Psoas muscle (tissue), 8 donors: ENCODE results near the gene LYRM1. TPM values are rescaled to one million over a fixed set of nuclear protein-coding genes. Genes with fewer than 3 reads are reported as not detected.

Source experiments
- ATAC-seq, 4 donors: fragments of 200-7000 bp; cut with Tn5 transposase; one replicate each; pipeline ENCODE4 v1.9.1; 2020; ENCODE audit warnings: moderate library complexity in 3 of 4, mild to moderate bottlenecking in 2 of 4
- DNase-seq, 2 donors: peaks; one replicate each; pipeline ENCODE4 v3.0.0-alpha.2; 2020
- H3K27ac ChIP-seq: fragments of 200-600 bp; one replicate; pipeline ENCODE4 v1.8.0; 2022
- H3K27me3 ChIP-seq, 3 donors: fragments of 200-600 bp in 1 of 3; one replicate each; pipeline versions ENCODE4 v1.6.1 to v1.8.0; 2013 to 2022; ENCODE audit warnings: low read length in 2 of 3, mild to moderate bottlenecking in 2 of 3, moderate library complexity in 1 of 3; ENCODE audit not compliant: insufficient read depth in 3 of 3
- H3K36me3 ChIP-seq, 2 donors: fragments of 200-600 bp in 1 of 2; one replicate each; pipeline versions ENCODE4 v1.6.1 to v1.8.0; 2013 to 2022; ENCODE audit warnings: low read depth in 1 of 2, mild to moderate bottlenecking in 1 of 2, moderate library complexity in 1 of 2; ENCODE audit not compliant: insufficient read depth in 1 of 2
- H3K4me1 ChIP-seq: fragments of 200-600 bp; one replicate; pipeline ENCODE4 v1.8.0; 2022
- H3K4me3 ChIP-seq: fragments of 200-600 bp; one replicate; pipeline ENCODE4 v1.8.0; 2022; ENCODE audit warnings: mild to moderate bottlenecking
- H3K9me3 ChIP-seq: fragments of 200-600 bp; one replicate; pipeline ENCODE4 v1.8.0; 2022
- CTCF ChIP-seq: fragments of 200-600 bp; IDR thresholded peaks from one replicate; pipeline ENCODE4 v1.8.0; 2022; ENCODE audit warnings: antibody characterized with exemption
- WGBS, 3 donors: extraction: QIAGEN DNeasy Blood & Tissue Kit; methylation state at CpG; one replicate each; pipeline versions ENCODE4 v1.1.6 to v1.1.7; 2013; 5-methylcytosine and 5-hydroxymethylcytosine counted together
- intact Hi-C, 2 donors: fragments of 100-400 bp; cut with DNase I; formaldehyde crosslinking; loops; one replicate each; pipeline versions ENCODE4 v1.11.0 to v1.14.2; 2022
- polyA plus RNA-seq, 3 donors: library from polyadenylated mRNA; stranded (reverse); fragments of 200-250 nt; gene quantifications; one replicate each; pipeline ENCODE4 v1.2.3, GENCODE V29; 2013
- total RNA-seq, 4 donors: library from RNA; stranded (reverse); fragmentation: NEBNext Ultra II Directional in 2 of 4; extraction: Animal tissue kit (Norgen Biotek cat#: 25700) in 2 of 4; gene quantifications; one replicate each; pipeline versions ENCODE4 v1.2.1 to v1.2.4, GENCODE V29; 2021 to 2023
- donor health status: healthy with polysubstance abuse.
- donor health status: DM: no; HTN: no; CAD: no; lungs with moderate emphysema.
- donor health status: Bipolar disorder and iron deficiency.
- donor health status: healthy.
- donor health status: DM: yes; HTN: yes; CAD: no.
- donor health status: DM: no; HTN: no; CAD: no.
- donor health status: DM: no; HTN: no; CAD: no.
- donor health status: DM: yes; HTN: yes; CAD: no.

LYRM1 gene
- total and polyA plus RNA-seq, 7 donors = 27.2 to 54.0 (median 37.3) TPM

GRCh38 chr16:20918486-20919239 lies 18.1 kb downstream of the LYRM1 start:
- no peak for TF ChIP-seq CTCF
- no peaks in the 10 kb centered on the region for H3K27me3 ChIP-seq
- 22 to 32% (median 24%) methylated on average over 4 of the region's 4 CpGs for WGBS, 3 donors
- intact Hi-C loops = loop anchor here in 1 of 2 donors (2.0 kb wide), 1 partner anchor 42 kb away; no protein-coding TSS in a partner anchor
- DNase-seq = peak; percentile 75 to 77
- ATAC-seq = peak; percentile 44 to 90 (median 80)
- peaks cover 0 to 18% of the 10 kb centered on the region in 2 donors for H3K36me3 ChIP-seq
- no peak overlapping the region for H3K4me3 ChIP-seq
- H3K4me1 ChIP-seq = peaks cover 7% of the 10 kb centered on the region
- H3K9me3 ChIP-seq = no peaks in the 10 kb centered on the region
- H3K27ac ChIP-seq = no peak overlapping the region

GRCh38 chr16:20920091-20920490 lies 19.5 kb downstream of the LYRM1 start:
- DNase-seq (no peak), ATAC-seq (no peak)
- Histone ChIP-seq H3K4me1 (peaks cover 7% of the 10 kb centered on the region), H3K9me3 (no peaks in the 10 kb centered on the region), H3K27ac (no peak overlapping the region), H3K36me3 (peaks cover 0 to 32% of the 10 kb centered on the region in 2 donors), H3K27me3 (no peaks in the 10 kb centered on the region), H3K4me3 (no peak overlapping the region)
- WGBS, 3 donors = 87 to 97% (median 95%) methylated on average over 5 of the region's 5 CpGs
- intact Hi-C loops = no loop called here
- TF ChIP-seq CTCF = no peak

- no peak for TF ChIP-seq CTCF
- 97 to 100% (median 100%) methylated on average over 2 of the region's 2 CpGs for WGBS, 3 donors
- Histone ChIP-seq H3K4me1 (peaks cover 7% of the 10 kb centered on the region), H3K27ac (no peak overlapping the region), H3K36me3 (peaks cover 0 to 39% of the 10 kb centered on the region in 2 donors), H3K9me3 (no peaks in the 10 kb centered on the region), H3K27me3 (no peaks in the 10 kb centered on the region), H3K4me3 (no peak overlapping the region)
- intact Hi-C loops = no loop called here
- ATAC-seq (no peak), DNase-seq (no peak)
Measured at GRCh38 chr16:20920799-20921198, 20.2 kb downstream of the LYRM1 start.

GRCh38 chr16:20923876-20924275 lies 23.3 kb downstream of the LYRM1 start:
- Histone ChIP-seq H3K4me1 (peaks cover 3% of the 10 kb centered on the region), H3K4me3 (no peak overlapping the region), H3K27me3 (no peaks in the 10 kb centered on the region), H3K36me3 (peaks cover 0 to 38% of the 10 kb centered on the region in 2 donors), H3K9me3 (no peaks in the 10 kb centered on the region), H3K27ac (no peak overlapping the region)
- intact Hi-C loops = no loop called here
- DNase-seq (no peak), ATAC-seq (no peak)
- TF ChIP-seq CTCF = no peak
- WGBS, 3 donors = 86 to 96% (median 94%) methylated on average over 3 of the region's 3 CpGs

GRCh38 chr16:20925751-20926150 lies 25.2 kb downstream of the LYRM1 start:
- Histone ChIP-seq H3K27me3 (no peaks in the 10 kb centered on the region), H3K4me1 (peaks cover 10% of the 10 kb centered on the region), H3K4me3 (no peak overlapping the region), H3K27ac (no peak overlapping the region), H3K36me3 (peaks cover 0 to 30% of the 10 kb centered on the region in 2 donors), H3K9me3 (no peaks in the 10 kb centered on the region)
- ATAC-seq = no peak
- intact Hi-C loops = no loop called here
- DNase-seq = no peak
- WGBS, 3 donors = 73 to 77% (median 77%) methylated on average over 1 of the region's 1 CpG
- TF ChIP-seq CTCF = no peak
